ENCODE measurements around the gene MAPK8IP1. TPM values are rescaled to one million over a fixed set of nuclear protein-coding genes. Genes with fewer than 3 reads are reported as not detected.

MAPK8IP1 gene
- total RNA-seq, 1 donor from 2014 or later = 299 TPM

DNA sequence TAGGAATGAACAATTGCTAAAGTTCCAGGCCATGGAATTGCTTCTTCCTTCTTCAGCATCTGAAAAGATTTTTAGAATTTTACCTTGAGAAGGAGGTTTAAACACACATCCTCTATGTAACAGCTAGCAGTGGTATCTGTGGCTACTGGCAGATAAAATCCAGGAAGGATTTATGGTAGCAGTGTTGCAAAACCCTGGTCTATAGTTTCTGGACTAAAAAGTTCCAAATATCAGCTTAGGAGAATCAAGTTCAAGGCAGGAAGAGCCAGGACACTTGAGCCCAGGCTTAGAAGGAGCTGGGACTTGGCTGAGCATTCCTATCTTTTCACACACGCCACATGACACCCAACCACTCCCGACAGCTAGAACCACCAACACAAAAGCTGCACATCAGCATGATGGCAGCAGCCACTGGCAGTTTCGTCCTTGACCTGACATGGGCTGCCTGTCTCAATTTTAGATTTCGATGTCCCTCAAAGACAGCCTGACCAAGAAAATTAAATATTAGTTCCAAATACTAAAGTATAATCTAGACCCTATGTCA is 51.1 kb downstream of the MAPK8IP1 start:
- Mint-ChIP-seq H3K36me3 (ENCODE audit: unreplicated experiment) (peaks cover 5% of the 10 kb centered on the region), H3K4me1 (ENCODE audit: low read depth, unreplicated experiment) (peaks cover 4% of the 10 kb centered on the region)

DNA sequence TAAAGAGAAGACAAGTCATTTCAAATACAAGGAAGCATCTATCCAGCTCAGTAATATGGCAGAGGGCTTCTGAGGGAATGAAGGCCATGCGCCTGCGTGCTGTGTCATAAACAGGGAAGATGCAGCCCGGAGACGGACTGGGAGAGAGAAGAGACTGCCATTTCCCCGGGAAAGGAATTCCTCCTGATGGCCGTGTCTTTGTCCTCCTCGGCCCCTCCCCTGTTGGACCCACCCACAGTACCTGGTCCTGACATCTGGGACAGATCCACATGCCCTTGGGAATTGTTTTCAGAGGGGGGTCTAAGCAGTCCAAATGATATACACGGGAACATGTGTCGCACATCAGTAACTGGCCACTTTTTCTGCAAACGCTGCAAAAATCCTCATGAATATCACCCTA is 52.5 kb downstream of the MAPK8IP1 start:
- H3K4me1 Mint-ChIP-seq (ENCODE audit: low read depth, unreplicated experiment) = peaks cover 4% of the 10 kb centered on the region
- H3K36me3 Mint-ChIP-seq (ENCODE audit: unreplicated experiment) = no peaks in the 10 kb centered on the region
- TF ChIP-seq CTCF (IDR thresholded peaks at IDR 0.05; ENCODE audit: partially characterized antibody, unreplicated experiment) = no peak
- peaks cover 3% of the 10 kb centered on the region for H3K27me3 Mint-ChIP-seq (ENCODE audit: unreplicated experiment)
- no peak overlapping the region for H3K4me3 Mint-ChIP-seq (ENCODE audit: unreplicated experiment)
- no peak for DNase-seq
- no peak overlapping the region for H3K27ac Mint-ChIP-seq (ENCODE audit: unreplicated experiment)
- peaks cover 3% of the 10 kb centered on the region for H3K9me3 Mint-ChIP-seq (ENCODE audit: unreplicated experiment)

More for the DNA sequence above, 51.1 kb downstream of the MAPK8IP1 start:
- H3K9me3 Mint-ChIP-seq (ENCODE audit: unreplicated experiment) = peaks cover 3% of the 10 kb centered on the region
- no peak overlapping the region for H3K4me3 Mint-ChIP-seq (ENCODE audit: unreplicated experiment)
- peaks cover 3% of the 10 kb centered on the region for H3K27me3 Mint-ChIP-seq (ENCODE audit: unreplicated experiment)
- TF ChIP-seq CTCF (IDR thresholded peaks at IDR 0.05; ENCODE audit: partially characterized antibody, unreplicated experiment) = no peak
- DNase-seq = no peak
- H3K27ac Mint-ChIP-seq (ENCODE audit: unreplicated experiment) = no peak overlapping the region

GRCh38 chr11:45939836-45940235 is 54.4 kb downstream of the MAPK8IP1 start:
- no peaks in the 10 kb centered on the region for H3K9me3 Mint-ChIP-seq (ENCODE audit: unreplicated experiment)
- no peaks in the 10 kb centered on the region for H3K27me3 Mint-ChIP-seq (ENCODE audit: unreplicated experiment)
- no peak for TF ChIP-seq CTCF (IDR thresholded peaks at IDR 0.05; ENCODE audit: partially characterized antibody, unreplicated experiment)
- H3K4me3 Mint-ChIP-seq (ENCODE audit: unreplicated experiment) = no peak overlapping the region
- no peak overlapping the region for H3K27ac Mint-ChIP-seq (ENCODE audit: unreplicated experiment)
- DNase-seq = no peak
- no peaks in the 10 kb centered on the region for H3K36me3 Mint-ChIP-seq (ENCODE audit: unreplicated experiment)
- peaks cover 4% of the 10 kb centered on the region for H3K4me1 Mint-ChIP-seq (ENCODE audit: low read depth, unreplicated experiment)

DNA sequence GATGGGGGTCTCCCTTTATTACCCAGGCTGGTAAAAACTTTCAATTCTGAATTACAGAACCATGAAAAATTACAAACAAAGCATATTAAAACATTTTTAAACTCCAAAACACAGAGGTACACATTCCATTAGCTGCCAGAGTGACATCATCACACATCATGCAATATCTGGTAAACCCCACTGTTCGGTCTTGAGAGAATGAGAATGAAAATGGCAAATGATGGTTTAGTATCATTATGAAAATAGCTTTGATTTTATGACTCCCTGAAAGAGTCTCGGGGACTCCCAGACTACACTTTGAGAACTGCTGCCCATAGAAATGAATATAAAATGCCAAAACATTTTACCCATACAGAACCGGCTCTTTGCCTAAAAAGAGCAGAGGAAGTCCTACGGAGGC is 55.8 kb downstream of the MAPK8IP1 start:
- TF ChIP-seq CTCF (IDR thresholded peaks at IDR 0.05; ENCODE audit: partially characterized antibody, unreplicated experiment) = no peak
- Mint-ChIP-seq H3K36me3 (ENCODE audit: unreplicated experiment) (peaks cover 4% of the 10 kb centered on the region), H3K27ac (ENCODE audit: unreplicated experiment) (no peak overlapping the region), H3K9me3 (ENCODE audit: unreplicated experiment) (peaks cover 2% of the 10 kb centered on the region), H3K27me3 (ENCODE audit: unreplicated experiment) (peaks cover 4% of the 10 kb centered on the region), H3K4me3 (ENCODE audit: unreplicated experiment) (no peak overlapping the region), H3K4me1 (ENCODE audit: low read depth, unreplicated experiment) (peaks cover 4% of the 10 kb centered on the region)
- no peak for DNase-seq

DNA sequence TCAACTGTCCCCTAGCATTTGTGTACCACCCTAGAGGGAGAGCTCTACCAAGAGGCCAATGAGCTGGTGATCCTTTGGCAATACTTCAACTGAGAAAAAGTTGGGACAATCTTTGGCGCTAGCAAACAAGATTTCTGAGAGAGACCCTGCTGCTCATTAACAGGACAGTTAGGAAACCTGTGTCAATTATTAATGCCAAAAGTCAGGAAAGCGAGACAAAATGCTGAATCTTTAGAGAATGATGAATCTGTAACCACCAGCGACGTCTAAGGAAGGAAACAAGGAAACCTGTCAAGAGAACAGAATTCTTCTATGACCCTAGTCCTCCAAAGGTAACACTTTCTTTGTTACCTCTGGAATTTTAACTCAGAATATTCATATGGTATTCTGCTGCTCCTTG is 56.9 kb downstream of the MAPK8IP1 start:
- Mint-ChIP-seq H3K4me1 (ENCODE audit: low read depth, unreplicated experiment) (peaks cover 4% of the 10 kb centered on the region), H3K36me3 (ENCODE audit: unreplicated experiment) (peaks cover 4% of the 10 kb centered on the region), H3K27ac (ENCODE audit: unreplicated experiment) (no peak overlapping the region), H3K4me3 (ENCODE audit: unreplicated experiment) (no peak overlapping the region), H3K27me3 (ENCODE audit: unreplicated experiment) (peaks cover 4% of the 10 kb centered on the region), H3K9me3 (ENCODE audit: unreplicated experiment) (peaks cover 2% of the 10 kb centered on the region)
- no peak for DNase-seq
- no peak for TF ChIP-seq CTCF (IDR thresholded peaks at IDR 0.05; ENCODE audit: partially characterized antibody, unreplicated experiment)

Measured in glutamatergic neuron (in vitro differentiated cells).